Naive thymus-derived CD4-positive, alpha-beta T cell (primary cell): Measurements from ENCODE around the gene TSHZ1. TPM values are rescaled to one million over a fixed set of nuclear protein-coding genes. Genes with fewer than 3 reads are reported as not detected.

Source experiments
- polyA plus RNA-seq, 2 donors: library from polyadenylated mRNA; unstranded; fragments of 300-500 nt; fragmentation: Illumina TruSeq; gene quantifications; one replicate each; pipeline ENCODE4 v1.2.3, GENCODE V29; 2021
- total RNA-seq, 6 experiments: library from RNA in 5 of 6; stranded (reverse) in 5 of 6; gene quantifications; 1 replicate in 5 of 6; 2 replicates in 1 of 6; pipeline ENCODE4 v1.2.3 and lab custom pipeline; 2021 to 2026

Gene TSHZ1
- total and polyA plus RNA-seq, 7 experiments from 2014 or later: 4.5 to 33.5 (median 23.4) TPM

Other genes with a start within 250 kb of the TSHZ1 start
- 10 to 100 TPM; 25.1 to 59.1 (median 31.7) TPM for gene PTGR3, start 1.7 kb upstream of the TSHZ1 start, total RNA-seq
- gene PTGR3, start 1.7 kb upstream of the TSHZ1 start, polyA plus RNA-seq: 10 to 100 TPM; 17.0 to 25.5 TPM
- gene SMIM21, start 216.9 kb downstream of the TSHZ1 start, total RNA-seq: not detected
- not detected for gene SMIM21, start 216.9 kb downstream of the TSHZ1 start, polyA plus RNA-seq